DMS 273 (cell line): ENCODE measurements around the gene GPR78.

ENCODE experiments used
- DNase-seq: peaks from one replicate; lab custom pipeline; 2025; ENCODE audit not compliant: unreplicated experiment; lab: John Stamatoyannopoulos, UW

The GPR78 gene

GRCh38 chr4:8598391-8599090 is 18.3 kb downstream of the GPR78 start:
- no peak for DNase-seq

- no peak for DNase-seq
Measured at GRCh38 chr4:8599091-8599460, 18.9 kb downstream of the GPR78 start.

- no peak for DNase-seq
Measured at GRCh38 chr4:8599657-8600056, 19.5 kb downstream of the GPR78 start.

GRCh38 chr4:8600266-8600665 is 20.1 kb downstream of the GPR78 start:
- no peak for DNase-seq

GRCh38 chr4:8600686-8601085 is 20.5 kb downstream of the GPR78 start:
- no peak for DNase-seq

GRCh38 chr4:8601086-8601485 is 20.9 kb downstream of the GPR78 start:
- DNase-seq = no peak

- DNase-seq = no peak
Measured at GRCh38 chr4:8601556-8601955, 21.4 kb downstream of the GPR78 start.

GRCh38 chr4:8602686-8603430 is 22.7 kb downstream of the GPR78 start:
- DNase-seq = no peak

- DNase-seq = no peak
Measured at GRCh38 chr4:8603931-8604330, 23.7 kb downstream of the GPR78 start.

GRCh38 chr4:8605289-8605688 is 25.1 kb downstream of the GPR78 start:
- no peak for DNase-seq

- DNase-seq = no peak
Measured at GRCh38 chr4:8606476-8606875, 26.3 kb downstream of the GPR78 start.

- no peak for DNase-seq
Measured at GRCh38 chr4:8606966-8607365, 26.8 kb downstream of the GPR78 start.

GRCh38 chr4:8607603-8608481 is 27.6 kb downstream of the GPR78 start:
- DNase-seq = peak; percentile 72

- DNase-seq = no peak
Measured at GRCh38 chr4:8608714-8609391, 28.7 kb downstream of the GPR78 start.

- no peak for DNase-seq
Measured at GRCh38 chr4:8609406-8609805, 29.2 kb downstream of the GPR78 start.

- DNase-seq = peak; percentile 16
Measured at GRCh38 chr4:8609824-8610350, 29.7 kb downstream of the GPR78 start.

- no peak for DNase-seq
Measured at GRCh38 chr4:8610858-8611616, 30.8 kb downstream of the GPR78 start.

- no peak for DNase-seq
Measured at GRCh38 chr4:8612646-8613045, 32.5 kb downstream of the GPR78 start.

GRCh38 chr4:8613421-8614364 is 33.5 kb downstream of the GPR78 start:
- no peak for DNase-seq
